GM18502 (cell line): Measurements from ENCODE around the gene POLN.
"Not testable (repeated sequence)": the region's sequence is repeated elsewhere in the genome, so short reads cannot be mapped to it uniquely, and the experiment has no call there.

Experiments used
- ATAC-seq: cut with Tn5 transposase; IDR thresholded peaks from one replicate; pipeline ENCODE4 v1.9.1; 2021; ENCODE audit warnings: mild to moderate bottlenecking; ENCODE audit not compliant: unreplicated experiment, poor library complexity

The POLN gene

DNA sequence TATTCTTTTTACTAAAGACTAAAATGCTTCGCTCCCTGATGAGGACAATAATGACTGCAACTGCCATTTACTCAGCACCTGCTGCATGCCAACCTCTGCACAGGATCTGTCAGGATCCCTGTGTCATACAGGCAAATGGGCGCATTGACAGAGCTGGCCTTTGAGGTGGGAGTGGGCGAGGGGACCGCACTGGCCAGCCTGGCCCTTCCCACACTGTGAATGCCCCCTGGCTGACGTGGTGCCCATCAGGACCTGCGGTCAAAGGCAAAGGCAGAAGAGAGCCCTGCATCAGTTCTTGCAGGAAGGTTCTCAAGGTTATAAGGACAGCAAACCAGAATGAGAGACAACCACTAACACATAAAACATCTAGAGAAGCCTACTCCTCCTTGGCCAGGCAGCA lies 67.9 kb downstream of the POLN start:
- no peak for ATAC-seq

DNA sequence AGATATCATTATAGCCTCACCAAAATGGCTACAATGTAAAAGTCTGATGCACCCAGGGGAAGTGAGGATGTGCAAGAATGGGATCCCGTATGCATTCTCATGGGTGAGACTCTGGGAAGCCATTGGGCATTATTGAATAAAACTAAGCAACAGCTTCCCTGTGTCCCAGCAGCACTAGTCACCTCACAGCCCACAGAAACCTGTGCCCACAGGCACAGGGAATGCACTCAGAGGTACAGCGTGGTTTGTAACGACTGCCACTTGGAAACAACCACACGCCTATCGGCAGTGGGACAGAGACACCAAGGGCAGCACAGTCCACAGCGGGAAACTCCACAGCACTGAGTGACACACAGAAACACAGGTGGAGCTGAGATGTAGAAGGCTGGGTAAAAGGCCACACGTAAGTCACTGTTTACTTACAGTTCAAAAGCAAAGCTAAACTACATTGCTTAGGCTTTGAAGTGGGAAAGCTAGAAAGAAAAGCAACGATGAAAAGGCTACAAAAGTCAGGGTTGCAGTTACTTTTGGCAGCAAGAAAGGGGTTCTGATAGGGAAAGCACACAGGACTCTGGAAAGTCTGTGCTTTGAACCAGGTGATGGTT lies 69.2 kb downstream of the POLN start:
- ATAC-seq, result no peak

DNA sequence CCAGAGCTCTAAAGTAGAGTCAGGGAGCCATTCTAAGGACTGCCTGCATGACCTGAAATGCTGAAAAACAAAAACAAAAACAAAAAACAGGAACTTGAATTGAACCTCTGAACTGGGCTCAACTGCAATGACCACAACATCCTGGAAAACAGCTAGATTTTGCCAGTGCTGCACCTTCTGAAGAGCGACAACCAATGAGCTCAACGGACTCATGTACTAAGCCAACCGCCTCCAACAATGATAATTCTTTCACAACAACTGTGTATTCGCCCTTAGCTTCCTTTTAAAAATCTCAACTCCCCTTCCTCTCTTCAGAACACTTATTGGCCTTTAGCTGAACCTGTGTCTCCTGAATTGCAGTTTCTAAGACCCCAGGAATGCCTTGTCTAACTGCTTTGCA lies 69.8 kb downstream of the POLN start:
- ATAC-seq, result no peak

DNA sequence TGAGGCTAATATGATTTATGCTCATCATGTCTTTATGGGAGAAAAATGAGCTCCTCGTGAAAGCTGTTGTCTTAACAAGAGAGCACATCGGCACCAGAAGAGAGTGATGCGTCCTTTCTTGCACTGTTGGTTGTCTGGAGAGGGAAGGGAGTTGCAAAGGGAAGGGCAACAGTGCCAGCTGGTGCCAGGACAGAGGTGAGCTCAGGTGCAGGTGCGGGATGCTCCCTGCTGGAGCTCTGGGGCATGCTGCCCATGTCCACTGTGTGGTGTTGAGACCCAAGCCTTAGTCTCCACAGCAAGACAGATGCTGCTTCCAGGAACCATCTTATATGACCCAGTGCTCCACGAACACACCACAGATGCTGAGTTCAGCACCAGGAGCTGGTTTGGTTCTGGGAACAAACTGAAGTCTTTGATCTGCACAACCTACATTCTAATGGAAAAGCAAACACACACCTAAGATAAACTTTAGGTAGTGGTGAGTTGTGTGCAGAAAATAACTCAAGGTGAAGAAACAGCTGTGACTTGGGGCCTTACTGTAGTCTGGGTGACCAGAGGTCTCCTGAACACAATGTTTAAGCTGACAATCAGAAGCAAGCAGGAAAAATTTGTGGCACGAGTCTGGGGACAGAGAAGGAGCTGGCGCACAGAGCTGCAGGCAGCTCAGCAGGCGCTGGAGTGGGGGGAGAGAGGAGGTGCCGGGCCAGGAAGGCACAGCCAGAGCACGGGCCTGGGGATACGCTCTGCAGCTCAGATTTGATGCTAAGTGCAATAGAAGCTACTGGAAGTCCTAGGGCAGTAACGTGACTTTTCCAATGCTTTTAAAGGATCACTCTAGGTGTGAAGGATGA lies 73.2 kb downstream of the POLN start:
- no peak for ATAC-seq

DNA sequence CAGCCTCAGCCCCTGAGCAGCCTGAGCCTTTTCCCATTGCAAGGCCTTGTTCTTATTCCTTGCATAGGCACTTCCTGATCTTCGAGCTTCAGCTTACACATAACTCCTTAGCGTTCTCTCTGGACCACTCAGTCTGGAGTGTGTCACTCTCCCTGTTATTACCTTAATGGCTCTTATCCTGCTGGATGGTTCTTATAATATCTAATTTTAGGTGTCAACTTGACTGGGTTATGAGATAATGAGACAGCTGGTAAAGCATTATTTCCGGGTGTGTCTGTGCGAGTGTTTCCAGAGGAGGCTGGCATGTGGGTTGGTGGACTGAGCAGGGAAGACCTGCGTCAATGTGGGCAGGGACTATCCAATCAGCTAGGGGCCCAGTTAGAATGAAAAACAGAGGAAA lies 75.7 kb downstream of the POLN start:
- no peak for ATAC-seq

DNA sequence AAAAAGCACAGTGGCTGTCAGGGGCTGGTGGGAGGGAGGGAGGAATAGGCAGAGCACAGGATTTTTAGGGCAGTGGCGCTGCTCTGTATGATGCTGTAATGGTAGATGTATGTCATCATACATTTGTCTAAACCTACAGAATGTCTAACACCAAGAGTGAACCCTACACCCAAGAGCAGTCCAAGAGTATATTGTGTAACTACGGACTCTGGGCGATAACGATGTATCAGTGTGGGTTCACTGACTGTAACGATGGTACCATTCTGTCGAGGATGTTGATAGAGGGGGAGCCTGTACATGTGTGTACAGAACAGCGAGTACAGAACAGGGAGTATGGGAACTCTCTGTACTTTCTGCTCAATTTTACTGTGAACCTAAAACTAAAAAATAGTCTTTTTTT lies 76.5 kb downstream of the POLN start:
- no peak for ATAC-seq

DNA sequence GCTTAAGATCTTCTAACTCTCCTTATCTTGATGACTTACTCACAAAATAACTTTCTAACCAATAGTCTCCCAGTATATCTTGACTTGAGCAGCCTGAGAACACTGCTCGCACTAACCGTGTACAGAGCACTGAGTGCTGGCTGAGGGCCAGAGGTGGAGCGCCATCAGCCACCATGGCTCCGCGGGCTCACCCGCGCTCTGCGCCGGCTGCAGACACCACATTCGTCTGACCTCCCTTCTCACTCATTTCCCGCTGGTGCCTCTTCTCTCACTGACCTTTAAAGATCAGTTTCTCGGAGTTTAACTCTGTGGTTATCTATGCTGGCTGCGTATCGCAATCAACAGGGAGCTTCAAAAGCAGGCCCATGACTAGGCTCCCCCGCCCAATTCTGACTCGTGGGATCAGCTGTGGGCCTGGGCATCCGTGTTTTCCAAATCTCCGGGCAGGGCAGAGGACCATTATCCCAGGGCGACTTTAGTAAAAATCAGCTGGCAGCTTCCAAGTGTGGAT lies 78.6 kb downstream of the POLN start:
- no peak for ATAC-seq

DNA sequence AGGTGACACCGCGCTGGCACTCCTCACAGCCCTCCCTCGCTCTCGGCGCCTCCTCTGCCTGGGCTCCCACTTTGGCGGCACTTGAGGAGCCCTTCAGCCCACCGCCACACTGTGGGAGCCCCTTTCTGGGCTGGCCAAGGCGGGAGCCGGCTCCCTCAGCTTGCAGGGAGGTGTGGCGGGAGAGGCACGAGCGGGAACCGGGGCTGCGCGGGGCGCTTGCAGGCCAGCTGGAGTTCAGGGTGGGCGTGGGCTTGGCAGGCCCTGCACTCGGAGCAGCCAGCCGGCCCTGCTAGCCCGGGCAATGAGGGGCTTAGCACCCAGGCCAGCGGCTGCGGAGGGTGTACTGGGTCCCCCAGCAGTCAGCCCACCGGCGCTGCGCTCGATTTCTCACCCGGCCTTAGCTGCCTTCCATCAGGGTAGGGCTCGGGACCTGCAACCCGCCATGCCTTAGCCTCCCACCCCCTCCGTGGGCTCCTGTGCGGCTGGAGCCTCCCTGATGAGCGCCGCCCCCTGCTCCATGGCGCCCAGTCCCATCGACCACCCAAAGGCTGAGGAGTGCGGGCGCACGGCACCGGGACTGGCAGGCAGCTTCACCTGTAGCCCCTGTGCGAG lies 80.7 kb downstream of the POLN start:
- ATAC-seq, result not testable (repeated sequence)

DNA sequence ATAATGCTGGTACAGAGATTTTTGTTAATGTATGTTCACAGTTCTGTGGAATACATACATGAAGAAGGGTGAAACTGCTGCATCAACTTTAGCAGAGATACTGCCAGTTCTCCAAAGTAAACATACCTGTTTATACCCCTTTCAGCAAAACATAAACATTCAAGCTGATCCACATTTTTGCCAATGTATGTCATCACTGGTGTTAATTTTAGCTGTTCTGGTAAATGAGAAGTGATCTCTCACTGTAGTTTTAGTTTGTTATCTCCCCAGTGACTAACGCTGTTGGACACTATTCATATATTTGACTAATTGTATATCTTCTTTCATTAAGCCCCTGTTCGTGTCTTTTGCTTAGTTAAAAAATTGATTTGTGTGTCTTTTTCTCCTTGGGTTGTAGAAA lies 82.0 kb downstream of the POLN start:
- no peak for ATAC-seq

DNA sequence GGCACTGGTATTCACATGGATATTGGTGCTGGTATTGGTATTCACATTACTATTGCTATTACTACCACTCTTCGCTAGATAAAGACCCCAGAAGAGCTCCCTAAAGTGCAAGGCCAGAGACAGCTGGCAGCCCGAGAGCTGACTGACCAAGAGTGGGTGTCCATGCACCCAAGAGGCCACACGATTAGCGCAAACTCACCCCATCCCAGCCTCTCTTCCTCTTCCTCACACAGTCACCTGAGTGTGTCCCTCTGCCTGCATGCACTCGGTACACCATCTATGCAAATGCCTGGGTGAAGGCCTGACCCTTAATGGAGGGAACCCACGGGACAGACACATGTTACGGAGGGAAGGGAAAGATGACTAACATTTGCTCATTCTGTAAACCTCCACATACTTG lies 86.7 kb downstream of the POLN start:
- ATAC-seq, result no peak

DNA sequence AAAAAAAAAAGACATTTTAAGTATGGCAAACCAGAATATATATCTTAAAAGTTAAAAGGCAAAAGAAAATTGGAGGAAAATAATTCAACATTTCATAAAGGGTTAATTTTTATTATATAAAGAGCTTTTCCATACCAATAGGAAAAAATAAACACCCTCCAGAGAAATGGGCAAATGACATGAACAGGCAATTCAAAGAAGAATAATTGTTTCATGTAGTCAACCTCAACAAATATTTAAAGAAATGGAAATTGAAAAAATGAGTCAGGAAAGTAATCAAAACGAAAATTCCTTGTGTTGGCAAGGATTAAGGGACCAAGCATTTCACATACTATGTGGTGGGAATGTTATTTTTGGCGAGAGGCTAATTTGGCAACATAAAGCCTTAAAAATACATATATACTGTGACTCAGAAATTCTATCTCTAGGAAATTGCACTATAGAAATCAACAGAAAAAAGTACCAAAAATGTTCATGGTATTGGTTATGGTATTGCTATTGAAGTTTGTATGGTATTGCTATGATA lies 87.6 kb downstream of the POLN start:
- ATAC-seq, result no peak

DNA sequence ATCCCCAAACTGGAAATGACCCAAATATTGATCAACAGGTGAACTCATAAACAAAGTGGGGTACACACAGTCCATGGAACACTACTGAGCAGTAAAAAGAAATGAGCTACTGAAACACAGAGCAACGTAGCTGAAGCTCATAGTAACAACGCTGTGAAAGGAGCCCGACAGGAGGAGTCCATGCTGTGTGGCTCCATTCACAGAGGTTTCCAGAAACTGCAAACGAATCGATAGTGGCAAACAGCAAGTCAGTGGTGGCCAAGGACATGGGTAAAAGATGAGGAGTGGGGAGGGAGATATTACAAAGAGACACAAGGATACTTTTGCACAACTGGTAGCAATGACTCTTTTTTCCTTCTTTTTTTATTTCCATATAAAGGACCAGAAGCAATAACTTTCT lies 90.4 kb downstream of the POLN start:
- no peak for ATAC-seq

DNA sequence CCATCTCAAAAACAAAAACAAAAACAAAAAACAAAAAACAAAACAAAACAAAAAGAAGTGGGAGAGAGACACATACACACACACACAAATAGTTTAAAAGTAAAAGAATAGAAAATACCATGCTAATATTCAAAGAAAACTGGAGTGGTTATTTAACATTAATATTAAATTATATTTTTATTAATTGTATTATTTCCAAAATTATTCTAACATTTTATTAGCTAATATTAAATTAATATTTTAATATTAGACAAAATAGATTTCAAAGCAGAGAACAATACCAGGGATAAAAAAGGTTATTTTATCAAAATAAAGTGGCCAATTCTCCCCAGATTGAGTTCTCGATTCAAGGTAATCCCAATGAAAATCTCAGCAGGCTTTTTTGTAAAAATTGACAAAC lies 91.8 kb downstream of the POLN start:
- no peak for ATAC-seq

DNA sequence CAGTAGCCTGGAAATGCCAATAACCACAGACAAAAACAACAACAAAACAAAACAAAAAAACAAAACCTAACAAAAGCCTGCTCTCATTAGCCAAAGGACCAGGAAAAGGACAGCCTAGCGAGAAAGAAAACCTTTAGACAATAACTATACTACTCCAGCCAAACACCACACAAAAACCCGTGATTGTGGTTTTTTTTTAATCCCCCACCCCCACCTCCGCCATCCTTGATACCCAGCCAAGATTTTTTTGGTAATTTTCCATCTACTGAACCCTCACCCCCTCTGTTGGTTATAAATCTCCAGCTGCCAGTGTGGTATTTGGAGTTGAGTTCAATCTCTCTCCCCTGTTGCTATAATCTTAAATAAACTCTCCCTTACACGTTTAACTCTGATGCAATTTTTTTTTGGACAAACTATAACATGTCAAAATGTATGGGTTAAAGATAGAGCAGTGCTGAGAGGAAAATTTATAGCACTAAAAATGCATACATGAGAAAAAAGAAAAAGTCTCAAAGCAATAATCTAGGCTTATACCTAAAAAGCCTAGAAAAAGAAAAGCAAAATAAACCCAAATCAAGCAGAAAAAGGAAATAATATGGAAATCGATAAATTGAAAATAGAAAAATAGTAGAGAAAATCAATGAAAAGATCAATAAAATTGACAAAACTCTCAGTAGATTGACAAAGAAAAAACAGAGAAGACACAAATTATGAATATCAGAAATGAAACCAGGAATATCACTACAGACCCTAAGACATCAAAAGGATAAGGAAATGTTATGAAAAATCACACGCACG lies 99.1 kb downstream of the POLN start:
- ATAC-seq, result no peak

DNA sequence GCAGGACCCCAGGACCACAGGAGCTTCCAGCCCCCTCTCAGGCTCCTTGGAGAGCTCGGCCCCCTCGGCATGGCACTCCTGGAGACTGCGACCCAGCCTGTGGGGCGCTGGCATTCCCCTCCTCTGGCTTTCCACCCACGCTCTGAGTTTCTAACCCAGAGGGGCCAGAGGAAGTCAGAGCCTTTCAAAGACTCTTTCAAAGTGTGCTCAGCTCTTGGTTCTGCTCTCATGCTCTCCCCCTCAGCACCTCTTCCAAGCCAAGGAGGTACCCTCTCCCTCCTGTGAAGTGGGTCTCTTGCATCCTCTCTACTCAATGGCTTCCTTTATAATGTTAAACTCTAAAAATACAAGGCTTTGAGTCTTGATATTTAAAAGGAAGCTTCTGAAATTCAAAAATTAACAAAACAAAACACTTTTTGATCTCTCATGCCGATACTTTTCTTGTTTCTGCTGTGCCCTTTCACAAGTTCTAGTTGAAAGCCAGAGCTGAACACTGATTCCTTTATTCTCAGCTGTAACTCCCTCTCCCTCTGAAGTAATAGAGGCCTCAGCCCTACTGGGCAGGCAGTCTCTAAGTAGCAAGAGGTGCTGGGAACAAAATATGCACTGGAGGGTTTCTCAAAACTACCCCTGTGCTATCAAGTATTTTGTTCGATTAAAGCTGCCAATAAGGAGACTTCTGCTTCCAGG lies 100.0 kb downstream of the POLN start:
- no peak for ATAC-seq

DNA sequence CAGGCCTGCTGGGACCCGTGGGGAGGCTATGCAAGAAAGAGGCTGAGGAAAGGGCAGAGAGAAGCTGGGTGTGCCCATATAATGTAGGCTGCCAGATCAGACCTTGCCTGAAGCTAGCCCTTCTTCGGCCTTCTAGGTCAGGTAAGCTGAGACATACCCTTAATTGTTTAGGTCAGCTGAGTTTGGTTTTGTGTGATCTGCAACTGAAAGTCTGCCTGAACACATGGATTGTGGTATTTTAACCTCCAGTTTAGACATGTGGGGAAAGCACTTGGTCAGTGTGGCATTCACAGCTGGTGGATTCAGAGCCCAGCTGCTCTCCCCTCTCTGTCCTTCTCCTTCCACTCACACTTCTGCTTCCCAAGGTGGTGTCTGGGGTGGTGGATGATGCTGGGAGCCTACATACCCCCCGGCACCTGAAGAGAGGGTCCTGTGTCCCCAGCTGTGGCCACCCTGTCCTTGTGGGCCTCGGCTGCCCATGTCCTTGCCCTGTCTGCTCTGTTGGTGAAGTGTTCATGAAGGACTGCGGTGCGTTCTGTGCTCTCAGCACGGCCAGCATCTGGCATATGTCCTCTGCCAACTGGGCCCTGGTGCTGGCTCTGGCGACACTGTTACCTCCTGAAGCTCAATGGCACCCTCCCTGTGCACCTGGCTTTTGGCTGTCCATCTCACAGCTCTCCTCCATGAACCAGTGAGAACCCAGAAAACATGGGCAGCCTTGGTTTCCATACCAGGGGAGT lies 100.7 kb downstream of the POLN start:
- ATAC-seq, result no peak

DNA sequence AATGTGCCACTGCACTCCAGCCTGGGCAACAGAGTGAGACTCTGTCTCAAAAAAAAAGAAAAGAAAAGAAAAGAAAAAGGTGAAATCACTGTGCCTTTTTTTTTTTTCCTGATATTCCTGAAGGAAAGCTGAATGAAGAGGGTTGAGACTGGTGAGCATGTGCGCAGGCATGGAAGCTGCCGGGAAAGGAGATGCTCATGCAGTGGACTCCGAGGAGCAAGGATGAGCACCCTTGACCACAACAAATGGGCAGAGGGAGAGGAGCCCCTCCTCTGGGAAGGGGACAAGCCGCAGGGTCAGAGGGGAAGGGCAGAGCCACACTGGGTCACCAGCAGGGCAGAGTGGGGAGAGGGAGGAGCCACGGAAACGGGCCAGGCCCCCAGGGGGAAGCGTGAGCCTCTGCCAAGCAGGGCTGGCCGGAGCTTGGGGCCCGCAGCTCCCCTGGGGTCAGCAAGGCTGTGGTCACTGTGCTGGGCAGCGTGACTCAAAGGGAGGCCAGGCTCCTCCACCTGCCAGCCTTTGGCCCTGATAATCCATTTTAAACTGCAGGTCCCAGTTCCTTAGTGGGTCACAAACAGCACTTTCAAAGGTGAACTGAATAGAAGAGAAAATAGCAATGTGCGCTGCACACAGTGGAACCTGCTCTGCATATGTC lies 102.9 kb downstream of the POLN start:
- ATAC-seq, result no peak

DNA sequence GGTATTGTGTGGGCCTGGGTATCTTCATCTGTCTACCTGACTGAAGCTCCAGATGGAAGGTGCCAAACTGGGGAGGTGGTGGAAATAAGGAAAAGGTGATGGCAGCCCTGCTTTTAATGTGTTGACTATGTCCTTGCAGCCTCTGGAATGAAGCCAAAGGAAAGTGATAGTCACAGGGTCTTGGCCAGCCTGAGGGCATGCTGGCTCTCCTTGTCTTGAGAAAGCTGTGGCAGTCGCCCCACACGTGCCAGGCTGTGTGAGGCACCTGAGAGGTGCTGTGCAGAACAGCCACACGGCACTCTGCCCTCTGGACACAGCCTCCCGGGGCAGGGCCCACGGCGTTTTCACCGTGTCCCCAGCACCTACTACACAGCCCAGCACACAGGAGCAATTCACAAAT lies 105.2 kb downstream of the POLN start:
- ATAC-seq, result no peak

DNA sequence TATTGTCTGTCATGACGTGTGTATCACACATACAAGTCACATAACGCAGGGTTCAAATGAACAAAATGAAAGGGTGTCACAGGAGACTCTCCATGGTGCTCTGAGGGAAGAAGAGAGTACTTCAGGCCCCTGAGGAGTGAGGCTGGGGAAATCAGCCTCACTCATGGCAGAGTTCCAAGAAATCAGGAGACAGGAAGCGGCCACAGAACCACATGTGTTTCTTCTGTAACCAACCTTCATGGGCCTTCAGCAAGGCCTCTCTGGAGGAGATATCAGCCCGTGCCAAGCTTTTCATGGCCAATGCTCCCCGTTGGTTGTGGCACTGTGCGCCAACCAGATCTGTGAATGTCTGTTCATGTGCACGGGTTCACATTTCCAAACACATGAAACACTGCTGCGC lies 106.8 kb downstream of the POLN start:
- no peak for ATAC-seq
